ENCODE results near the gene HEY2.
A peak's percentile ranks its signal among the peaks of the same experiment; 100 is the strongest.

The HEY2 gene

GRCh38 chr6:125745281-125746018 lies 4.0 kb upstream of the HEY2 start:
- no peak for DNase-seq

- no peak for DNase-seq
Observed at GRCh38 chr6:125746019-125746414, 3.4 kb upstream of the HEY2 start.

GRCh38 chr6:125746731-125747588 lies 2.5 kb upstream of the HEY2 start:
- DNase-seq = peak; percentile 67

GRCh38 chr6:125747589-125748405 lies 1.6 kb upstream of the HEY2 start:
- DNase-seq = peak; percentile 27

- no peak for DNase-seq
Observed at GRCh38 chr6:125748406-125749172, 843 bp upstream of the HEY2 start.

GRCh38 chr6:125749865-125750691 lies 646 bp downstream of the HEY2 start:
- no peak for DNase-seq

- DNase-seq = no peak
Observed at GRCh38 chr6:125750692-125751333, 1.4 kb downstream of the HEY2 start.

GRCh38 chr6:125751334-125751916 lies 2.0 kb downstream of the HEY2 start:
- DNase-seq = no peak

GRCh38 chr6:125752773-125753172 lies 3.3 kb downstream of the HEY2 start:
- DNase-seq = no peak

GRCh38 chr6:125753218-125753936 lies 3.9 kb downstream of the HEY2 start:
- no peak for DNase-seq

- DNase-seq = no peak
Observed at GRCh38 chr6:125753937-125754259, 4.5 kb downstream of the HEY2 start.

GRCh38 chr6:125754566-125754965 lies 5.1 kb downstream of the HEY2 start:
- DNase-seq = no peak

- DNase-seq = no peak
Observed at GRCh38 chr6:125759184-125759902, 9.9 kb downstream of the HEY2 start.

GRCh38 chr6:125759959-125760457 lies 10.6 kb downstream of the HEY2 start:
- no peak for DNase-seq

GRCh38 chr6:125764121-125764671 lies 14.8 kb downstream of the HEY2 start:
- DNase-seq = no peak

- DNase-seq = no peak
Observed at GRCh38 chr6:125765944-125766343, 16.5 kb downstream of the HEY2 start.

- DNase-seq = no peak
Observed at GRCh38 chr6:125766641-125767040, 17.2 kb downstream of the HEY2 start.

GRCh38 chr6:125769147-125769783 lies 19.8 kb downstream of the HEY2 start:
- no peak for DNase-seq

Data from activated CD8-positive, alpha-beta memory T cell treated with anti-CD3 and anti-CD28 coated beads, Interleukin-2, amount 50 U/mL, for 4 hours (primary cell).